ENCODE measurements around the gene RHOF.

GRCh38 chr12:121775501-121775900 is 18.0 kb downstream of the RHOF start:
- TF ChIP-seq CTCF (IDR thresholded peaks at IDR 0.05; ENCODE audit: low read depth, low read length, missing input control) (no peak), MAX (IDR thresholded peaks at IDR 0.05) (no peak), EGR1 (IDR thresholded peaks at IDR 0.05; ENCODE audit: low read depth in 2 of 2) (no peak)
